Effector CD8-positive, alpha-beta T cell (primary cell): ENCODE measurements around the gene MORN1.

ENCODE experiments used
- DNase-seq: peaks from one replicate; lab custom pipeline; 2025; lab: John Stamatoyannopoulos, UW

Gene MORN1

GRCh38 chr1:2320760-2321667 lies 70.3 kb downstream of the MORN1 start:
- DNase-seq: no peak

GRCh38 chr1:2320006-2320405 lies 71.3 kb downstream of the MORN1 start:
- DNase-seq: no peak

- no peak for DNase-seq
These were observed 72.1 kb downstream of the MORN1 start for GRCh38 chr1:2319291-2319690.

GRCh38 chr1:2318314-2319278 lies 72.8 kb downstream of the MORN1 start:
- DNase-seq: no peak

- DNase-seq: no peak
These were observed 73.9 kb downstream of the MORN1 start for GRCh38 chr1:2317230-2318065.

GRCh38 chr1:2316451-2316961 lies 74.8 kb downstream of the MORN1 start:
- no peak for DNase-seq

GRCh38 chr1:2315674-2316450 lies 75.5 kb downstream of the MORN1 start:
- no peak for DNase-seq

- peak; percentile 64 for DNase-seq
These were observed 76.3 kb downstream of the MORN1 start for GRCh38 chr1:2314803-2315673.

- peak; percentile 34 for DNase-seq
These were observed 77.0 kb downstream of the MORN1 start for GRCh38 chr1:2314273-2314802.

- DNase-seq: no peak
These were observed 77.6 kb downstream of the MORN1 start for GRCh38 chr1:2313651-2314261.

GRCh38 chr1:2312515-2313301 lies 78.6 kb downstream of the MORN1 start:
- DNase-seq: no peak

GRCh38 chr1:2312160-2312514 lies 79.2 kb downstream of the MORN1 start:
- DNase-seq: no peak

- peak; percentile 27 for DNase-seq
These were observed 79.9 kb downstream of the MORN1 start for GRCh38 chr1:2311184-2312032.

GRCh38 chr1:2310332-2311183 lies 80.8 kb downstream of the MORN1 start:
- DNase-seq: no peak

GRCh38 chr1:2308844-2309243 lies 82.5 kb downstream of the MORN1 start:
- DNase-seq: no peak

- no peak for DNase-seq
These were observed 83.4 kb downstream of the MORN1 start for GRCh38 chr1:2307972-2308371.
